HL-60 (cell line): ENCODE results near the gene ATXN2L.
A peak's percentile ranks its signal among the peaks of the same experiment; 100 is the strongest.
"Not testable (repeated sequence)": the region's sequence is repeated elsewhere in the genome, so short reads cannot be mapped to it uniquely, and the experiment has no call there.

Experiments
- DNase-seq, 2 experiments: peaks; one replicate each; pipeline ENCODE4 v3.0.0-alpha.2; 2010 to 2020; ENCODE audit warnings: low read depth in 1 of 2, low spot score in 1 of 2
- H3K27ac ChIP-seq: fragments of 250-450 bp; sonication (Bioruptor Pico); replicated peaks from 2 replicates; pipeline ENCODE4 v1.5.1; 2020; ENCODE audit warnings: mild to moderate bottlenecking, moderate library complexity
- H3K27me3 ChIP-seq: fragments of 250-450 bp; sonication (Bioruptor Pico); 2 replicates; pipeline ENCODE4 v1.5.1; 2021; ENCODE audit warnings: mild to moderate bottlenecking, moderate library complexity; ENCODE audit not compliant: insufficient read depth, poor library complexity, severe bottlenecking
- H3K4me3 ChIP-seq: replicated peaks from 2 replicates; pipeline ENCODE4 v1.5.1; 2011; ENCODE audit warnings: mild to moderate bottlenecking, control low read depth, low read length; ENCODE audit not compliant: insufficient read depth
- CTCF ChIP-seq: IDR thresholded peaks from one replicate; pipeline ENCODE4 v1.5.1; 2011; ENCODE audit warnings: low read length, control low read depth, inconsistent platforms; ENCODE audit not compliant: insufficient read depth
- GABPA ChIP-seq: IDR thresholded peaks from 2 replicates; pipeline ENCODE4 v1.6.1; 2012; ENCODE audit warnings: low read depth
- POLR2AphosphoS5 ChIP-seq: IDR thresholded peaks from 2 replicates; pipeline ENCODE4 v1.6.1; 2012; ENCODE audit warnings: low read depth
- SPI1 ChIP-seq: IDR thresholded peaks from 2 replicates; pipeline ENCODE4 v1.6.1; 2012; ENCODE audit warnings: low read depth, mild to moderate bottlenecking, borderline replicate concordance
- TF ChIP-seq, protein P1 (sequence below): IDR thresholded peaks from 2 replicates; pipeline ENCODE4 v1.6.1; 2012; ENCODE audit warnings: low read depth; ENCODE audit not compliant: insufficient replicate concordance

ATXN2L gene

DNA sequence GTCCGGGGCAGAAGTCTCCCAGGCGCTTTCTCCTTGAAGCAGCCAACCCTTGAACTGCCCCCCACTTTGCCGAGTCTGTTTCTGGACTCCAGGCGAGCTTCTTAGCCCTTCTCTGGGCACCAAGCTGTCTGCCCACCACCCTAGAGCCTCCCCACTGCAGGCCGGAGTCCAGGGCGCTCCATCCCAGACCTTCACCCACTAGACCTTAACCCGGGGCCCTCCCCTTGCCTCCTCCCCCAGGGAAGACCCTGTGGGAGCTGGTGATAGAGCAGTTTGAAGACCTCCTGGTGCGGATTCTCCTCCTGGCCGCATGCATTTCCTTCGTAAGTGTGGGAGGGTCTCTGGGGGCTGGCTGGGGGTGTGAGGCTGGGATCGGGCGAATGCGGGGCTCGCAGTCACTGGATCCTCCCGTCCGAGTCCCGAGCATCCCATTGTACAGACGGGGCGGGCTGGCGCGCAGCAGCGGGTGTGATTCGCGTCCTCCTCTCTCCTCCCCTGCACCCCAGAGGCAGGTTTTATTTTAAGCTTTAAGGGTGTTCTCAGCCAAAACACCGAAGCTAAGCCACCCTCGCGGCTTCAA, 56.6 kb downstream of the ATXN2L start:
- Histone ChIP-seq H3K27me3 (no peaks in the 10 kb centered on the region), H3K4me3 (peak overlapping the region; percentile 67), H3K27ac (no peak overlapping the region)
- TF ChIP-seq SPI1 (no peak), GABPA (no peak)
- DNase-seq = peak in 1 of 2 experiments; percentile 12

- Histone ChIP-seq H3K4me3 (peak overlapping the region; percentile 67), H3K27me3 (no peaks in the 10 kb centered on the region), H3K27ac (no peak overlapping the region)
- DNase-seq = peak; percentile 70 to 84
- TF ChIP-seq POLR2AphosphoS5 (no peak), SPI1 (no peak), GABPA (no peak), CTCF (no peak)
- TF ChIP-seq, protein P1, sequence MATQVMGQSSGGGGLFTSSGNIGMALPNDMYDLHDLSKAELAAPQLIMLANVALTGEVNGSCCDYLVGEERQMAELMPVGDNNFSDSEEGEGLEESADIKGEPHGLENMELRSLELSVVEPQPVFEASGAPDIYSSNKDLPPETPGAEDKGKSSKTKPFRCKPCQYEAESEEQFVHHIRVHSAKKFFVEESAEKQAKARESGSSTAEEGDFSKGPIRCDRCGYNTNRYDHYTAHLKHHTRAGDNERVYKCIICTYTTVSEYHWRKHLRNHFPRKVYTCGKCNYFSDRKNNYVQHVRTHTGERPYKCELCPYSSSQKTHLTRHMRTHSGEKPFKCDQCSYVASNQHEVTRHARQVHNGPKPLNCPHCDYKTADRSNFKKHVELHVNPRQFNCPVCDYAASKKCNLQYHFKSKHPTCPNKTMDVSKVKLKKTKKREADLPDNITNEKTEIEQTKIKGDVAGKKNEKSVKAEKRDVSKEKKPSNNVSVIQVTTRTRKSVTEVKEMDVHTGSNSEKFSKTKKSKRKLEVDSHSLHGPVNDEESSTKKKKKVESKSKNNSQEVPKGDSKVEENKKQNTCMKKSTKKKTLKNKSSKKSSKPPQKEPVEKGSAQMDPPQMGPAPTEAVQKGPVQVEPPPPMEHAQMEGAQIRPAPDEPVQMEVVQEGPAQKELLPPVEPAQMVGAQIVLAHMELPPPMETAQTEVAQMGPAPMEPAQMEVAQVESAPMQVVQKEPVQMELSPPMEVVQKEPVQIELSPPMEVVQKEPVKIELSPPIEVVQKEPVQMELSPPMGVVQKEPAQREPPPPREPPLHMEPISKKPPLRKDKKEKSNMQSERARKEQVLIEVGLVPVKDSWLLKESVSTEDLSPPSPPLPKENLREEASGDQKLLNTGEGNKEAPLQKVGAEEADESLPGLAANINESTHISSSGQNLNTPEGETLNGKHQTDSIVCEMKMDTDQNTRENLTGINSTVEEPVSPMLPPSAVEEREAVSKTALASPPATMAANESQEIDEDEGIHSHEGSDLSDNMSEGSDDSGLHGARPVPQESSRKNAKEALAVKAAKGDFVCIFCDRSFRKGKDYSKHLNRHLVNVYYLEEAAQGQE = no peak
Observed at GRCh38 chr16:28879841-28880588, 57.2 kb downstream of the ATXN2L start.

- no peak for TF ChIP-seq GABPA
- TF ChIP-seq, protein P1 = no peak
- no peak for TF ChIP-seq CTCF
- no peak for TF ChIP-seq POLR2AphosphoS5
- TF ChIP-seq SPI1 = no peak
- H3K27me3 ChIP-seq = no peaks in the 10 kb centered on the region
- no peak overlapping the region for H3K4me3 ChIP-seq
- no peak for DNase-seq
- H3K27ac ChIP-seq = no peak overlapping the region
Observed at GRCh38 chr16:28880589-28880915, 57.8 kb downstream of the ATXN2L start.

DNA sequence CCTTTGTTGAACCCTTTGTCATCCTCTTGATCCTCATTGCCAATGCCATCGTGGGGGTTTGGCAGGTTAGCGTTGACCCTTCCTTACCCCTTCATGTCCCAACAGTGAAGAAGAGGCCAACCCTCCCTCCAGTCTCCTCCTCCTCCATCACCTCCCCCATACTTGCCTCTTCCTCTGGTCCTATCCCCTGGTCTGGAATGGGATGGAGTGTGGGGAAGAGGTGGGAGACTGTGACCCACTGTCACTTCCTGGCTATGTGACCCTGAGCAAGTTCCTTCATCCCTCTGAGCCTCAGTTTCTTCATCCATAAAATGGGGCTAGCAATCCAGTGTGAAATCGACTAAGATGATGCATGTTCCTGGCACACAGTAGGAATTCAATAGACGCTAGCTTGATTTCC, 58.2 kb downstream of the ATXN2L start:
- H3K27ac ChIP-seq = no peak overlapping the region
- no peaks in the 10 kb centered on the region for H3K27me3 ChIP-seq
- TF ChIP-seq SPI1 (no peak), CTCF (no peak), GABPA (no peak), POLR2AphosphoS5 (no peak)
- TF ChIP-seq, protein P1 = no peak
- no peak overlapping the region for H3K4me3 ChIP-seq
- no peak for DNase-seq

- not testable (repeated sequence) for H3K4me3 ChIP-seq, H3K27ac ChIP-seq, DNase-seq, H3K27me3 ChIP-seq
Observed at GRCh38 chr16:28881565-28881964, 58.8 kb downstream of the ATXN2L start.
